Measurements from ENCODE around the gene STK32C. TPM values are rescaled to one million over a fixed set of nuclear protein-coding genes. Genes with fewer than 3 reads are reported as not detected.

Gene STK32C
- 36.4 to 49.0 TPM (median 44.8 TPM) in 5 replicates for total RNA-seq (2022; extraction: Qiagen RNA extraction)

GRCh38 chr10:132307823-132308586 lies at the start of gene STK32C:
STK32C (minus strand) TSS chr10:132307950; CDS start chr10:132307833, 117 bp downstream.

GRCh38 chr10:132331601-132332432 lies 24.1 kb upstream of the STK32C start, which contains the start of gene LRRC27:
LRRC27 (plus strand) TSS chr10:132332193; CDS start chr10:132333525, 1,332 bp downstream.

GRCh38 chr10:132186488-132187429 lies 121.0 kb downstream of the STK32C start, which contains the start of gene DPYSL4:
DPYSL4 (plus strand) TSS chr10:132186948; CDS start chr10:132187064, 116 bp downstream.

Other genes starting within 250 kb of the STK32C start
- 0.98 to 1.2 TPM (median 1.1 TPM) in 5 replicates for gene JAKMIP3, start 242.0 kb downstream of the STK32C start, total RNA-seq (2022; extraction: Qiagen RNA extraction)
- 16.8 to 20.1 TPM (median 19.7 TPM) in 5 replicates for gene DPYSL4, start 121.0 kb downstream of the STK32C start, total RNA-seq (2022; extraction: Qiagen RNA extraction)
- 5.2 to 6.5 TPM (median 5.7 TPM) in 5 replicates for gene LRRC27, start 24.2 kb upstream of the STK32C start, total RNA-seq (2022; extraction: Qiagen RNA extraction)
- 12.2 to 17.8 TPM (median 16.3 TPM) in 5 replicates for gene PWWP2B, start 89.2 kb upstream of the STK32C start, total RNA-seq (2022; extraction: Qiagen RNA extraction)
- 12.3 to 14.1 TPM (median 12.8 TPM) in 5 replicates for gene INPP5A, start 229.8 kb upstream of the STK32C start, total RNA-seq (2022; extraction: Qiagen RNA extraction)